Activated naive CD4-positive, alpha-beta T cell treated with anti-CD3 and anti-CD28 coated beads, Interleukin-2, amount 50 U/mL, for 24 hours (primary cell): Measurements from ENCODE around the gene ABHD15.

Experiments used
- H3K27ac Mint-ChIP-seq: one replicate; pipeline ENCODE4 v1.8.0; 2021; ENCODE audit warnings: mild to moderate bottlenecking, mixed read lengths
- H3K27me3 Mint-ChIP-seq: one replicate; pipeline ENCODE4 v1.8.0; 2021; ENCODE audit warnings: mixed read lengths
- H3K36me3 Mint-ChIP-seq: one replicate; pipeline ENCODE4 v1.8.0; 2021; ENCODE audit warnings: mixed read lengths
- H3K4me1 Mint-ChIP-seq: one replicate; pipeline ENCODE4 v1.8.0; 2021; ENCODE audit warnings: mixed read lengths
- H3K4me3 Mint-ChIP-seq: one replicate; pipeline ENCODE4 v1.8.0; 2021; ENCODE audit warnings: mild to moderate bottlenecking, mixed read lengths
- H3K9me3 Mint-ChIP-seq: one replicate; pipeline ENCODE4 v1.8.0; 2021; ENCODE audit warnings: mixed read lengths

ABHD15 gene

DNA sequence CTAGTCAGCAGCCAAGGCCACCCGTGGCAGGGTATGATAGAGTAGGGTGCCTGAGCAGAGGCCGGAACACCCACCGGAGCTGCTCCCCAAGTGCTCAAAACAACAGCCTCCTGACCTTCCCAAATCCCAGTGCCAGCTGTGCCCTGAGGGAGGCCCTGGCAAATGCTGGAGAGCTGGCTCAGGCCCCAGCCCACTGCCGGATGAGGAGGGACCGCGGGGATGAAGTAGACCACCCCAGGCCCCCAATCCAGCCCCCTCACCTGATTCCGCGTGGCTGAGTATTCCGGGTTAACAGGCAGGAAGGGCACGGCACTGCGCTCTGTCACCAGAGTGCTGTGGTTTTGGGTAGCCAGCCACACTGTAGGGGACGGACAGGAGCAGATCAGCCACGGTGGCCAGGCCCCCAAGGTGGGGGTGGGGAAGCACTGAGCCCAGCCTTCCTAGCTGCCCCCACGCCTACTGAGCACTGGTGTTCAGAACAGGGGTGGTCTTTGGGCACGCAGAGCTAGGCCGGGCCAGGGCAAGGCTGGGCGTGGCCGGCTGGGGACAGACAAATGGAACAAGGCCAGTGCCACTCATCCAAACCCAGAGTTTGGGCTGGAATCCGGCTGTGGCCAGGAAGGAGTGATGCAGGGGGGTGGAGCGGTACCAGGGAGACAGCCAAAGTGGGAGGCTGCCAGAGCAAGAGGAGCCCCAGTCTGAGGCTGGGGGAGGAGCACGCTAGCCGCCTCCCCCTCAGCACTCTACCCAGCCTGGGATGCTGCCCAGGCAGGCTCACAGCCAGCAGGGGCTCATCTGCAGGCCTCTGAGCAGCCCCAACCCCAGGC, 10.8 kb upstream of the ABHD15 start:
- no peak overlapping the region for H3K4me3 Mint-ChIP-seq

DNA sequence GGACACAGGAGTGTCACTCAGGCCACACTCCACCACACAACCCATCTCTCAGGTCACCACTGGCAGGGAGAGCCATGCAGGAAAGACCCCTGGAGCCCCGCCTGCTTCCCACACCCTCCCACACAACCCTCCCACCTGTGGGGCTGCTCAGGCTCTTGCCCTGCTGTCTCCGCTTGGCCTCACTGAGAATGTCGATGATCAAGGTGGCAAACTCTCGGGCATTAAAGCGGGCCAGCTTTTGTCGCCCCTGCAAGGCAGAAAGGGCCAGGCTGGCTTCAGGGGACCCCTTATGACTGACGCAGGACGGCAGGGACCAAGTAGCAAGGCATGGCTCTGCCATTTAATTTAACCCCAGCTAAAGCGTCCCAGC, 10.1 kb upstream of the ABHD15 start:
- Mint-ChIP-seq H3K9me3 (no peaks in the 10 kb centered on the region), H3K36me3 (peaks cover 10% of the 10 kb centered on the region), H3K4me1 (peaks cover 8% of the 10 kb centered on the region), H3K4me3 (no peak overlapping the region), H3K27ac (no peak overlapping the region), H3K27me3 (no peaks in the 10 kb centered on the region)

More for the DNA sequence above, 10.8 kb upstream of the ABHD15 start:
- H3K27me3 Mint-ChIP-seq, result no peaks in the 10 kb centered on the region
- H3K36me3 Mint-ChIP-seq, result peaks cover 12% of the 10 kb centered on the region
- no peak overlapping the region for H3K27ac Mint-ChIP-seq
- peaks cover 8% of the 10 kb centered on the region for H3K4me1 Mint-ChIP-seq
- no peaks in the 10 kb centered on the region for H3K9me3 Mint-ChIP-seq

DNA sequence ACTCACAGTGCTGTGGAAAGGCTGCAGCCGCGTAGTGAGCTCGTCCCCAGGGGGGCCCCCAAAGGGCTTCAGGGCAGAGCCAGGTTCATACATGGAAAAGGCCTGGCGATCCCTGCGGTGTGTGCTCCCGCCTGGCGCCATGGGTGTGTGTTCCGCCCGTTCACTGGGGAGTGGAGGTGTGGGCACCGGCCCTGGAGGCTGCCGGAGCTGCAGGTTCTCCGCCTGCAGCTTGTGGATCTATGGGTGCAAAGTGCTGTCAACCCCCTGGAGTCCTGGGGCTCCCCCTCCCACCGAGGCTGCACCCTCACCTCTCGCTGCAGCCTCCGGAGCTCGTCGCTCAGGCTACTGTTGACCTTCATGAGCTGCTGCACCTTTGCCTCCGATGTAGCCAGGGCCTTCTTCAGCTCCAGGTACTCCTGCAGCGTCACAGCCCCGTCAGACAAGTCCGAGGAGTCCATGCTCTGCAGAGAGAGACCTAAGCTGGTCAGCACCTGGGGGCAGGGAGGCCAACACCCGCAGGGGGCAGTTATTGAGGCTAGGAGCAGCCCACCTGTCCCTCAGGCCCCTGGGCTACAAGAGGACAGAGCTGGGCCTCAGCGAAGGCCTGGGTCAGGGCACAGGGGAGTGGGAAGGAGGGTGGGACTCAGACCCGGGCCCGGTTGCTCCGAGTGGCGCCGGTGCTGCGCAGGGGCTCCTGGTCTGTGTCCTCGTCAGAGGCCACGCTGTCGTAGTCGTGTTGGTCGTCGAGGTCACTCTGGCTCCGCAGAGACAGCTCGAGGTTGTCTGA, 9.6 kb upstream of the ABHD15 start:
- Mint-ChIP-seq H3K36me3 (peaks cover 10% of the 10 kb centered on the region), H3K4me3 (no peak overlapping the region), H3K9me3 (no peaks in the 10 kb centered on the region), H3K27ac (no peak overlapping the region), H3K27me3 (no peaks in the 10 kb centered on the region), H3K4me1 (peaks cover 8% of the 10 kb centered on the region)

DNA sequence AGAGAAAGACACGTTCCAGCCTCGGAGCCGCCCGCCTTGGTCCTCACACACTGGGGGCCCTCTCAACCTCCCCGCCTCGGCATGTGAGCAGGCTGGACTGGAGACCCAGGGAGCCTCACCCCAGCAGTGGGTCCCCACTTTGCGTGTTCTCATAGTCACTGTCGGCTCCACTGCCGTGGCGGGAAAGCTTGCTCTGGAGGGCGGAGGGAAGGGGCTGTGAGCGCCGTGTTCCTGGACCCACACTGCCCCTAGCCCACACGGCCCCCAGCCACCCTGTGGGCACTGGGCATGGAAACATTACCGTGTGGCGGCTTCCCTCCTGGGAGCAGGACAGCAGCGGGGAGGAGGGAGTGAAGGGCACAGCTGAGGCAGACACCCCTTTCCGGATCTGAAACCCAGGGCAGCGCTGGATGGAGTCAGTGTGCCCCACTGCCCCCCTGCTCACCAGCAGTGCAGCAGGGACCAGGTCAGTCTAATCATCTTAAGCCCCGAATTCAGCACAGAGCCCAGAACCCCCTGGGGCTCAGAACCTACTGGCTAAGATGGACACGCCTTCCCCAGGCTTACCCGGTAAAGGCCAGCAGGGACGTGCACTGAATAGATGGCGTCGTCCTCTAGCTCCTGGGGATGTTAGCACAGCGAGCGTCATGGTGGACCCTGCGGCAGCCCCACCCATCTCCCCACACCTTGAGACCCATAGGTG, 8.8 kb upstream of the ABHD15 start:
- Mint-ChIP-seq H3K9me3 (no peaks in the 10 kb centered on the region), H3K27me3 (no peaks in the 10 kb centered on the region), H3K27ac (no peak overlapping the region), H3K4me1 (peaks cover 9% of the 10 kb centered on the region), H3K36me3 (peaks cover 8% of the 10 kb centered on the region), H3K4me3 (no peak overlapping the region)

DNA sequence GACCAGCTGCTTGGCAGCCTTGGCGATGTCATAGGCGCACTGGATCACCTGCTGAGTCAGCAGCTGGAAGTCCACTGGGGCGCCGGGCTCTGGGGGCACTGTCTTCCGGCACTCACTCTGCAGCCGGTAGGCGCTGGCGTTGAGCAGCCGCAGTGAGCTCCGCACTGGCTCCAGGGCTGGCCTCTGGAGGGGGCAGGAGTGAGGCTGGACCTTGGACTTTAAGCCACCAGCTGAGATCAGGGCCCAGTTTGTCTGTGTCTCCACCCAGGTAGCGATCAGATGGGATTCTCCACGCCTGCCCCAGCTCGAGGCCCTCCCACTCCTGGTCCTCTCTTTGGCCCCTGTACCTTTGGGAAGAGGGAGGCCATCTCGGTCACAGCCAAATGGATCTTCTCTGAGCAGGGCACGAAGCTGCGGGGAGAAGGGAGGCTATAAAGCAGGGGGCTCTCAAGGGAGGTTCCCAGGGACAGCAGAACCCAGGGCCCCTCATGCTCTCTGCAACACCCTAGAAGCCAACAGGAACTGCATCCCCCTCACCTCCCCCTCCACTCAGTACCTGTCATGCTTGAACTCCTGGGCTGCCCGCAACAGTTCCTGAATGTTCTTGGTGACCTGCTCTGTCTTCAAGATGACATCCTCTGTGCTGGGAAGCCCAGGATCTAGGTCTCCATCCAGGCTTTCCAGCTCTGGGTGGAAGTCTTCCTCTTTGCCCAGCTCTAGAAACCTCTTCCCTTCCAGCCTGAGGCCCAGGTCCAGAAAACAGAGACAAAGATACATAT, 8.1 kb upstream of the ABHD15 start:
- Mint-ChIP-seq H3K27ac (no peak overlapping the region), H3K4me3 (no peak overlapping the region), H3K4me1 (peaks cover 6% of the 10 kb centered on the region), H3K27me3 (no peaks in the 10 kb centered on the region), H3K36me3 (peaks cover 6% of the 10 kb centered on the region), H3K9me3 (no peaks in the 10 kb centered on the region)

DNA sequence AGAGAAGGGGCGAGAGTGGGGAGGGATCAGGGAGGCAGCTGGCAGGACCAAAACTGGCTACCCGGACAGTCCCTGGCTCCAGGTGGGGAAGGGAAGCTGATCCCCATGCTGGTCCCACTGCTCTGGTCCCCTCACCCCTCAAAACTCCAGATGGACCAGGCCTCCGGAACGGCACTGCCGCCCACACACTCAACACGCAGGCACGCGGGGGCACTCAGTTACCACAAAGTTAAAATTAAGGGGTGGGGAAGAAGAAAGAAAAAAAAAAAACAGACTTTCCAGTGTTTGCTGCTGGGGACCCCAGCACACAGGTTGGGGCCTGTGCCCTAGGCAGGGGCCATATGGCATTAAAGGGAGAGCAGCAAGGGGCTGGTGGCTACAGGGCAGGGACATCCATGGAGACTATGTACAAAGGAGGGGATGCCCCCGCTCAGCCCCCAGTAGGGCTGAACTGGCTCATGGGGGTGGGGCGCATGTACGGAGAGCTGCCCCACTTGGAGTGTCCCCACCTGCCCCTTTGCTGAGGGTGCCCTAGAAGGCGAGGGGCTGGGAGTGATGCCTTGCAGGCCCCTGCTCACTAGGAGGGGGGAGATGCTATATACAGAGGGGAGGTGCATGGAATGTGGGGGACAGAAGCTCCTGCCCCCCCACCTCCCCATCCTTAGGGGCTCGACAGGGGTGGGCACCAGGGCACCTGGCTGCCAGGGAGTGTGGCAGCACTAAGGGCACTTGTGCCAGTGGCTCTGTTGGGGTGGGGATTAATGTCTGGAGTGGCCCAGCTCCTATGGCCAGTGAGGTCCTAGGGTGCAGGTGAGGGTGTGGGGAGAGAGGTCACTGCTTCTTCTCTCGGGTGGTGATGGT, 7.3 kb upstream of the ABHD15 start:
- Mint-ChIP-seq H3K4me1 (peaks cover 11% of the 10 kb centered on the region), H3K36me3 (peaks cover 4% of the 10 kb centered on the region), H3K9me3 (no peaks in the 10 kb centered on the region), H3K4me3 (no peak overlapping the region), H3K27me3 (no peaks in the 10 kb centered on the region), H3K27ac (no peak overlapping the region)

DNA sequence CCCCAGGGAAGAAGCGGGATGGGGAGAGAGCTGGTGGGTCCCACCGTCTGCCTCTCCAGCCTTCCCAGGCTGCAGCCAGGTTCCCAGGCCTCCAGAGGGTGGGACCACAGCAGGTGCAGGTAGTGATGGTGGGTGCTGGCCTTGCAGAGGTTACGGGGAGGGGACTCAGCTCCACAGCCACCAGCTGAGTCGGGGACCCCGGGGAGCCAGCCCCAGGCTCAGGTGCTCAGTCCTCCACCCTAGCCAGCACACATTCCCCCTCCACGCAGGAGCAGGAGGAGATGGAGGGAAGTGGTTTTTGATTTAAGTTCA, 6.7 kb upstream of the ABHD15 start:
- H3K4me1 Mint-ChIP-seq, result peaks cover 13% of the 10 kb centered on the region
- H3K27me3 Mint-ChIP-seq, result no peaks in the 10 kb centered on the region
- no peak overlapping the region for H3K27ac Mint-ChIP-seq
- peaks cover 4% of the 10 kb centered on the region for H3K36me3 Mint-ChIP-seq
- no peak overlapping the region for H3K4me3 Mint-ChIP-seq
- H3K9me3 Mint-ChIP-seq, result no peaks in the 10 kb centered on the region

DNA sequence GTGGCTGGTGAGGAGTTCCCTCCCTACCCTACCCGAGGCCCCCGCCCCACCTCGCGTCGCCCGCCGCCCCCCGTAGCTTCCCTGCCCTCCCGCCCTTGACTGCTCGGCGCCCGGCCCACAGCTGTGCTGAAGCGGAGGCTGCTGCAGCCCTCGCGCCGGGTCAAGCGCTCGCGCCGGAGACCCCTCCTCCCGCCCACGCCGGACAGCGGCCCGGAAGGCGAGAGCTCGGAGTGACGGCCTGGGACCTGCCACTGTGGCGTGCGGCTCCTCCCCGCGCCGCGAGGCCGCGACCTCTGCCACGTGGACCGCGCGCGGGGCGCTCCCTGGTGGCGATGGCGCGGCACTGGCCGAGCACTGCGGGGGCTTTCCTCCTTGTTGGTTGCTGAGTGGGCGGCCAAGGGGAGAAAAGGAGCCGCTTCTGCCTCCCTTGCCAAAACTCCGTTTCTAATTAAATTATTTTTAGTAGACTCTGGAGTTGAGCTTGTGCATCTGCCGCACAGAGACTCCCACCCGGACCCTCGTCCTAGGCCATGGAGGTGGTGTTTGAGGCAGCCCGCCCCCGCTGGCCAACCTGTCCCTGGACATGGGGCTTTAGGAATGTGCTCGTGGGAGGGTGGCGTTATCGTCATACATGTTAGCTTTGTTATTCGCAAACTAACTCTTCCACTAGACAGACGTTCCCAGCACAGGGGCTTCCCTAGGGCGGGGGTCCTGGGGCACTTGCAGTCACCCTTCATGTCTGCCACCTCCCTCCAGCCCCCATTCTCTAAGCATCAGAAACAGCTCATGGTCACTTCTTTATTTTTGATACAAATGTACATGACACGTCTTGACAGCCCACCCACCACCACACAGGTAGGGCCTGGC, 6.1 kb upstream of the ABHD15 start:
- Mint-ChIP-seq H3K9me3 (no peaks in the 10 kb centered on the region), H3K4me3 (no peak overlapping the region), H3K4me1 (peaks cover 13% of the 10 kb centered on the region), H3K36me3 (no peaks in the 10 kb centered on the region), H3K27me3 (no peaks in the 10 kb centered on the region), H3K27ac (no peak overlapping the region)

DNA sequence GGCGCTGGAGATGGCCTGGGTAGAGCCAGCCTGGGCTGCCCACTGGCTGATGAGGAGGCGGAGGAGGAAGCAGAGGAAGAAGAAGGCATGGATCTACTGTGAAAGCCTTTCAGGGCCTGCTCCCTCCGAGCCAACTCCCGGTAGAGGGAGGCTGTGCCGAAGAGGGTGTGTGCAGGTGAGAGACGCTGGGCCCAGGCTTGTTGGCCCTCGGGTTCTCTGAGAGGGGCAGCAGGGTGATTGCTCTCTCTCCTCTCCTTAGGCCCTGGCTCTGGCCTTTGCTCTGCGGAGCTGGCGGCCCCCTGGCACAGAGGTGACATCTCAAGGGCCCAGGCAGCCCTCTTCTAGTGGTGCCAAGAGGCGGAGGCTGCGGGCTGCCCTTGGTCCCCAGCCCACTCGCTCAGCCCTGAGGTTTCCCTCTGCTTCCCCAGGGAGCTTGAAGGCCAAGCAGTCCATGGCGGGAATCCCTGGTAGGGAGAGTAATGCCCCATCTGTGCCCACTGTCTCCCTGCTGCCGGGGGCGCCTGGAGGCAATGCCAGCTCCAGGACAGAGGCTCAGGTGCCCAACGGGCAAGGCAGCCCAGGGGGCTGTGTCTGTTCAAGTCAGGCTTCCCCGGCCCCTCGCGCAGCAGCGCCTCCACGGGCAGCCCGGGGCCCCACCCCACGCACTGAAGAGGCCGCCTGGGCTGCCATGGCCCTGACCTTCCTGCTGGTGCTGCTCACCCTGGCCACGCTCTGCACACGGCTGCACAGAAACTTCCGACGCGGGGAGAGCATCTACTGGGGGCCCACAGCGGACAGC, 5.2 kb upstream of the ABHD15 start:
- no peaks in the 10 kb centered on the region for H3K36me3 Mint-ChIP-seq
- peaks cover 13% of the 10 kb centered on the region for H3K4me1 Mint-ChIP-seq
- H3K27me3 Mint-ChIP-seq, result no peaks in the 10 kb centered on the region
- H3K27ac Mint-ChIP-seq, result peak overlapping the region; percentile 17
- no peaks in the 10 kb centered on the region for H3K9me3 Mint-ChIP-seq
- H3K4me3 Mint-ChIP-seq, result no peak overlapping the region

DNA sequence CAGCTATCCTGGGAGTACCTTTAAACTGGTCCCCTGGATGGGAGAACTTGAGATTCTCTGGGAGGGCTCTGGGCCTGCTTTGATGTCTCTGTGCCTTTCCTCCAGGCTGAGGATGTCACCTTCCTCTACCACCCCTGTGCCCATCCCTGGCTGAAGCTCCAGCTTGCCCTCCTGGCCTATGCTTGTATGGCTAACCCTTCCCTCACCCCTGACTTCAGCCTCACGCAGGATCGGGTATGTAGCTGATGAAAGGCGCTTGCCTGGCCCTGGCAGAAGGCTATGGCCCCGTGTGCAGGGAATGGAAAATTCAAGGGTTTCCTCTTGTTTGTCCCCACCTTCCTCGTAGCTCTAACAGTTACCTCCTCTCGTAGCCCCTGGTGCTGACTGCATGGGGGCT, 4.6 kb upstream of the ABHD15 start:
- Mint-ChIP-seq H3K4me1 (peaks cover 13% of the 10 kb centered on the region), H3K27me3 (no peaks in the 10 kb centered on the region), H3K27ac (no peak overlapping the region)

DNA sequence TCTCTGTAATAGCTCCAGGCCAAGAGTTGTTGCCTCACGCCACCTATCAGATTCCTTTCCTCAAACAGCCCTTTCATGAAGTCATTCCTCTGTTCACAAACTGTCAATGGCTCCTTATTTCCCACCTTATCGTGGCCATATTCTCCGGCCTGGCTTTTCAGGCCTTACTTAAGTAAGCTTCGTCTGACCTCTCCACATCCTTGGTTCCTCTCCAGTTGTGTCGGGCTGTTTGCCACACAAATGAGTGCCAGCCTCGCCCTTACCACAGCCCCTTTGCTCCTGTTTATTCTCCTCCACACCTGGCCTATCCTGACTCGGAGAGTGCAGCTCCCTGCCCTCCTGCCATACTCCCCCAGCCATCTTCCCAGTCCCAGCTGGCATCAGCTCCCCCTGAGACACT, 3.7 kb upstream of the ABHD15 start:
- Mint-ChIP-seq H3K4me1 (peaks cover 20% of the 10 kb centered on the region), H3K27me3 (no peaks in the 10 kb centered on the region), H3K27ac (peak overlapping the region; percentile 85), H3K36me3 (no peaks in the 10 kb centered on the region), H3K9me3 (no peaks in the 10 kb centered on the region), H3K4me3 (peak overlapping the region; percentile 28)

More for the DNA sequence above, 4.6 kb upstream of the ABHD15 start:
- Mint-ChIP-seq H3K36me3 (no peaks in the 10 kb centered on the region), H3K9me3 (no peaks in the 10 kb centered on the region), H3K4me3 (no peak overlapping the region)

DNA sequence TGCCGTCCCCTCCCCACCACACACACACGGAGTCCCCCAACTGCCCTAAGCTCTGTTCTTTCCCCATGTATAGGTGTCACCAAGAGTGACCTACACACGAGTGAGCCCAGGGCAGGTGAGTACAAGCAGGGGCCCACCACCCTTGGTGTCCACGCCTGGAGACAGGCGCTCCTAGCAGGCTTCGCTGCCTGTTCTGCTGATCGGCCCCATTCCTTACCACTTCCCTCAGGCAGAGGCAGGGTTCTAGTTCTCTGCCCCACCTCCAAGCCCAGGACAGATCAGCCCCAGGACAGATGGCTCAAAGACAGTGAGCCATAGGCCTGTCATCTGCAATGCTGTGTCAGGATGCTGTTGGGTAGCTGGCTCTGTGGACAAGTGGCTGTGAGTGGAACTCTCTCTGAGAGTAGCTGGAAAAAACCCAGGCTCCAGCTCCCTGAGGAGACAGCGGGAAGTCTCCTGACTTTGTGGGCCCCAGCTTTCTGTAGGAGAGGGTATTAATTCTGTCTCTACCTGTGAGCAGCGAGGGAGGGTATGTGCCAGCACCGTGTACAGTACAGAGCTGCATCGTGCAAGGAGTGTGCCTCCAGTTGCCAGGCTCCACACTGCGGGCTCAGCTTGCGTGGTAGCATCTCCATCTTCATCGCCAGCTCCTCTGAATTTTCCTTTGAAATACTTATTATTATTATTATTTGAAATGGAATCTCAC, 2.6 kb upstream of the ABHD15 start:
- peaks cover 22% of the 10 kb centered on the region for H3K4me1 Mint-ChIP-seq
- no peaks in the 10 kb centered on the region for H3K9me3 Mint-ChIP-seq
- H3K4me3 Mint-ChIP-seq, result peak overlapping the region; percentile 88
- no peaks in the 10 kb centered on the region for H3K36me3 Mint-ChIP-seq
- H3K27me3 Mint-ChIP-seq, result no peaks in the 10 kb centered on the region
- H3K27ac Mint-ChIP-seq, result peak overlapping the region; percentile 30
